GM23248 (cell line): ENCODE measurements around the gene CREB5. TPM values are rescaled to one million over a fixed set of nuclear protein-coding genes. Genes with fewer than 3 reads are reported as not detected.

ENCODE experiments used
- DNase-seq: peaks from one replicate; pipeline ENCODE4 v3.0.0-alpha.2; 2015
- H2AFZ ChIP-seq: fragments of 200-600 bp; sonication (generic); 2 replicates; pipeline ENCODE4 v1.6.1; 2016; ENCODE audit warnings: antibody characterized with exemption
- H3F3A ChIP-seq: fragments of 200-600 bp; sonication (generic); 2 replicates; pipeline ENCODE4 v1.6.1; 2016; ENCODE audit warnings: mild to moderate bottlenecking, antibody characterized with exemption, mixed run types; ENCODE audit not compliant: insufficient read depth
- H3K27ac ChIP-seq: fragments of 200-600 bp; sonication (generic); 2 replicates; pipeline ENCODE4 v1.5.1; 2016; ENCODE audit warnings: mild to moderate bottlenecking
- H3K27me3 ChIP-seq: fragments of 200-600 bp; sonication (generic); replicated peaks from 2 replicates; pipeline ENCODE4 v1.6.1; 2016; ENCODE audit warnings: mild to moderate bottlenecking; ENCODE audit not compliant: insufficient read depth
- H3K36me3 ChIP-seq: fragments of 200-600 bp; sonication (generic); 2 replicates; pipeline ENCODE4 v1.6.1; 2016; ENCODE audit warnings: low read depth, mild to moderate bottlenecking
- H3K4me1 ChIP-seq: fragments of 200-600 bp; sonication (generic); 2 replicates; pipeline ENCODE4 v1.6.1; 2016; ENCODE audit warnings: mild to moderate bottlenecking; ENCODE audit not compliant: insufficient read depth
- H3K4me2 ChIP-seq: fragments of 200-600 bp; sonication (generic); one replicate; pipeline ENCODE4 v1.6.1; 2016; ENCODE audit warnings: mild to moderate bottlenecking; ENCODE audit not compliant: unreplicated experiment
- H3K4me3 ChIP-seq: fragments of 200-600 bp; sonication (generic); 2 replicates; pipeline ENCODE4 v1.5.1; 2016; ENCODE audit warnings: mild to moderate bottlenecking
- H3K79me2 ChIP-seq: fragments of 200-600 bp; sonication (generic); 2 replicates; pipeline ENCODE4 v1.6.1; 2016; ENCODE audit warnings: mild to moderate bottlenecking; ENCODE audit not compliant: insufficient read depth
- H3K9ac ChIP-seq: fragments of 200-600 bp; sonication (generic); 2 replicates; pipeline ENCODE4 v1.6.1; 2016; ENCODE audit warnings: mild to moderate bottlenecking
- H3K9me2 ChIP-seq: fragments of 200-600 bp; sonication (generic); 2 replicates; pipeline ENCODE4 v1.6.1; 2016; ENCODE audit warnings: mixed run types, mild to moderate bottlenecking, moderate library complexity; ENCODE audit not compliant: insufficient read depth
- H3K9me3 ChIP-seq: fragments of 200-600 bp; sonication (generic); one replicate; pipeline ENCODE4 v1.6.1; 2017; ENCODE audit warnings: low read depth
- H4K20me1 ChIP-seq: fragments of 200-600 bp; sonication (generic); 2 replicates; pipeline ENCODE4 v1.6.0; 2016; ENCODE audit not compliant: insufficient read depth
- EZH2 ChIP-seq: fragments of 200-600 bp; sonication (generic); IDR thresholded peaks from 2 replicates; pipeline ENCODE4 v1.6.1; 2018; ENCODE audit warnings: antibody characterized with exemption, mild to moderate bottlenecking; ENCODE audit not compliant: insufficient read depth, poor library complexity, severe bottlenecking
- EZH2phosphoT487 ChIP-seq: fragments of 200-600 bp; sonication (generic); IDR thresholded peaks from 2 replicates; pipeline ENCODE4 v1.6.1; 2018; ENCODE audit warnings: antibody characterized with exemption, moderate library complexity, mild to moderate bottlenecking, low read depth; ENCODE audit not compliant: insufficient read depth
- WGBS, 2 experiments: methylation state at CpG; one replicate each; pipeline ENCODE4 v1.1.6; 2015 to 2017; ENCODE audit warnings: low lambda C conversion rate in 2 of 2, low coverage in 1 of 2; ENCODE audit errors: missing lambda C conversion rate in 2 of 2; 5-methylcytosine and 5-hydroxymethylcytosine counted together
- in situ Hi-C: fragments of 300-500 bp; cut with MboI; formaldehyde crosslinking; loops from 2 replicates; pipeline ENCODE4 v1.15.0; 2020
- polyA plus RNA-seq: library from polyadenylated mRNA; unstranded; fragments of >200 nt; fragmentation: Nextera tagmentation; extraction: Ambion mirVana; gene quantifications from 2 replicates; pipeline ENCODE4 v1.2.1, GENCODE V29; 2016
- total RNA-seq: library from RNA; depleted of rRNA; stranded (reverse); fragments of >200 nt; shearing (Covaris generic); gene quantifications from 2 replicates; pipeline ENCODE4 v1.2.3, GENCODE V29; 2014

CREB5 gene
- total and polyA plus RNA-seq, 2 experiments from 2014 or later, result 13.6 to 19.2 TPM

DNA sequence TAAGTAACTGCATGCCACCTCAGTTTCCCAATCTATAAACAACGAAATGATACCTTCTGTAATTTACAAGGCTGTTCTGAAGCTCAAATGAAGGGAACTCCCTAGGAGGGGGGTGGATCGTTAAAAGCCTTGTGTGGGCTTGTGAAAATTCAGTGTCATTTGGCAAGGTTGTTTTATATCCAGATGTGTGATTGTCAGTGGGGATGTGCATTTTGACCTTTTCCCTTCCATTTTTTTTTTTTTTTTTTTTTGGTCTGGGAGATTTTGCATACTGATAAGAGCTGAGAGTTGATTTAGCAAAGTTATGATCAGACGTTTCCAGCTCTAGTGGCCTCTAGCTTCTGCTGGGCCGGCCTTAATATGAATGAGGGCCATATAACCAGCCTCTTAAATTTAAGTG is 22.8 kb downstream of the CREB5 start:
- TF ChIP-seq EZH2 (no peak), EZH2phosphoT487 (no peak)
- no peak overlapping the region for H3K4me2 ChIP-seq
- no peaks in the 10 kb centered on the region for H4K20me1 ChIP-seq
- no peak overlapping the region for H3K27ac ChIP-seq
- 92 to 97% methylated on average over 4 of the region's 4 CpGs for WGBS, 2 experiments
- in situ Hi-C loops, result no loop called here
- no peaks in the 10 kb centered on the region for H3K36me3 ChIP-seq
- no peak overlapping the region for H3K4me3 ChIP-seq
- no peak overlapping the region for H2AFZ ChIP-seq
- DNase-seq, result no peak
- no peaks in the 10 kb centered on the region for H3K9me3 ChIP-seq
- 0 out of 2 replicates have a peak, but pooled peaks cover 9% of the 10 kb centered on the region for H3K27me3 ChIP-seq
- 0 out of 2 replicates have a peak, but pooled peaks cover 4% of the 10 kb centered on the region for H3K79me2 ChIP-seq
- H3K4me1 ChIP-seq, result 0 out of 2 replicates have a peak, but pooled peaks cover 16% of the 10 kb centered on the region
- no peak overlapping the region for H3K9ac ChIP-seq
- H3F3A ChIP-seq, result peaks cover 11% of the 10 kb centered on the region; the same call in 1 of the 2 replicates
- H3K9me2 ChIP-seq, result peaks cover 3% of the 10 kb centered on the region; the same call in 1 of the 2 replicates

DNA sequence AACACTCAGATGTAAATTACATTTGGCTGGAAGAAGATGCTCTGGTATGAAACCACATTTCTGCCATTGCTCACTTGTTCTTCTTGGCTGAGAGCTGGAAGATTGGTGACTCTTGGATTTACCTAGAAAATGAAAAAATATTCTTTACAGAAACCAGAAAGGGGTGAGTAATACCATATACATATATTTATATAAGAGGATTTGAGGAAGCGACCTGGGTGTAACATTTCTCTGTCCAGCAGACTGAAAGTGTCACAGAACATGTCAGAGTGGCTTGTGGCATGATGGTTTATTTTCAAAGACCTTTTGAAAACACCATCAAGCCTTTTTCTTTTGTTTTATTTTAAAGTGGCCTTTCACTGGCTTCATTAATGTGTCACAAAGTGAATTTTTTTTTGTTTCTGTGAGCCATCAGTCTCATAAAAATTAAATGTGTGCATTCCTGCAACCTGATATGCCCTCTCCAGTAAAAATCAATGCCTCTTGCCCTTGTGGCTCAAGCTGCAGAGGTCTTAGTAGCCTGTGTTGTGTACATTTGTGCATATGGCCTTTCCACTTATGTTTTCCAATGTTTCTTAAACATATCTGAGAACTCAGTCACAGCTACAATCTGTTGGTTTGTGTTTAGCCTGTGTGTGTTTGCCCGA is 23.5 kb downstream of the CREB5 start:
- Histone ChIP-seq H3F3A (peaks cover 11% of the 10 kb centered on the region; the same call in 1 of the 2 replicates), H4K20me1 (no peaks in the 10 kb centered on the region), H3K4me3 (no peak overlapping the region), H3K9me3 (no peaks in the 10 kb centered on the region), H3K9ac (no peak overlapping the region), H3K4me2 (no peak overlapping the region), H3K27ac (no peak overlapping the region), H3K4me1 (0 out of 2 replicates have a peak, but pooled peaks cover 16% of the 10 kb centered on the region), H2AFZ (no peak overlapping the region), H3K36me3 (no peaks in the 10 kb centered on the region), H3K9me2 (peaks cover 3% of the 10 kb centered on the region; the same call in 1 of the 2 replicates), H3K27me3 (0 out of 2 replicates have a peak, but pooled peaks cover 12% of the 10 kb centered on the region), H3K79me2 (0 out of 2 replicates have a peak, but pooled peaks cover 4% of the 10 kb centered on the region)
- DNase-seq, result no peak
- TF ChIP-seq EZH2 (no peak), EZH2phosphoT487 (no peak)
- in situ Hi-C loops, result no loop called here
- 87 to 97% methylated on average over 2 of the region's 2 CpGs for WGBS, 2 experiments

DNA sequence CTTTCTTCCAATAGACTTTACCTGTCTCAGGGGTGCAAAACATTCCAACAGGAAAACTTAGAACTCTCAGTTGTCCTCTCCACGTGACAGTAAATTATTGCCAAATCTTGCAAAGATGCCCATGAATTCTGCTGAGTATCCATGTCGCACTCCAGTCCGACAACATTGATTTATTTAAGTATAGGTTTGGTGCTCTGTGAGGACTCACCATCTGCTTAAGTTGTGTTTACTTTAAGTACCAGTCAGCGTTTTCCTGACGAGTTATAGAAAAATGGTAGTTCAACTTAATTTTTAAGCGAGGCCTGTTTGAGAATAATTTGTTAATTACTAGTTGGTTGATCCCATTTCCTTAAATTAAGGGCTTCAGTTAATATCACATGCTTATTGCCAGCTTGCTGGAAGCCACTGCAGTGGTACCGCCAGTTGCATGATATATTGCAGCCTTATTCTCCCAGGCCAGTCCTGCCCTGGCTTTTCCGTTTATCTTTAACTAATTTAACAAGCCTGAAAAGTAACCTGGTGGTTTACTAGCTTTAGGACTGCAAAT is 27.8 kb downstream of the CREB5 start:
- H3K27ac ChIP-seq, result no peak overlapping the region
- no peak overlapping the region for H3K9ac ChIP-seq
- no peaks in the 10 kb centered on the region for H3K79me2 ChIP-seq
- peaks cover 12% of the 10 kb centered on the region for H3F3A ChIP-seq
- no peaks in the 10 kb centered on the region; the same call in 1 of the 2 replicates for H3K4me1 ChIP-seq
- no peak overlapping the region for H3K4me3 ChIP-seq
- H3K27me3 ChIP-seq, result 0 out of 2 replicates have a peak, but pooled peaks cover 12% of the 10 kb centered on the region
- no peaks in the 10 kb centered on the region for H3K36me3 ChIP-seq
- no peak for TF ChIP-seq EZH2phosphoT487
- no peak for TF ChIP-seq EZH2
- H3K9me2 ChIP-seq, result peaks cover 3% of the 10 kb centered on the region; the same call in 1 of the 2 replicates
- no peak overlapping the region for H3K4me2 ChIP-seq
- H2AFZ ChIP-seq, result no peak overlapping the region
- WGBS, 2 experiments, result 93 to 94% methylated on average over 8 of the region's 8 CpGs
- in situ Hi-C loops, result no loop called here
- no peaks in the 10 kb centered on the region for H4K20me1 ChIP-seq
- no peak for DNase-seq
- H3K9me3 ChIP-seq, result no peaks in the 10 kb centered on the region

DNA sequence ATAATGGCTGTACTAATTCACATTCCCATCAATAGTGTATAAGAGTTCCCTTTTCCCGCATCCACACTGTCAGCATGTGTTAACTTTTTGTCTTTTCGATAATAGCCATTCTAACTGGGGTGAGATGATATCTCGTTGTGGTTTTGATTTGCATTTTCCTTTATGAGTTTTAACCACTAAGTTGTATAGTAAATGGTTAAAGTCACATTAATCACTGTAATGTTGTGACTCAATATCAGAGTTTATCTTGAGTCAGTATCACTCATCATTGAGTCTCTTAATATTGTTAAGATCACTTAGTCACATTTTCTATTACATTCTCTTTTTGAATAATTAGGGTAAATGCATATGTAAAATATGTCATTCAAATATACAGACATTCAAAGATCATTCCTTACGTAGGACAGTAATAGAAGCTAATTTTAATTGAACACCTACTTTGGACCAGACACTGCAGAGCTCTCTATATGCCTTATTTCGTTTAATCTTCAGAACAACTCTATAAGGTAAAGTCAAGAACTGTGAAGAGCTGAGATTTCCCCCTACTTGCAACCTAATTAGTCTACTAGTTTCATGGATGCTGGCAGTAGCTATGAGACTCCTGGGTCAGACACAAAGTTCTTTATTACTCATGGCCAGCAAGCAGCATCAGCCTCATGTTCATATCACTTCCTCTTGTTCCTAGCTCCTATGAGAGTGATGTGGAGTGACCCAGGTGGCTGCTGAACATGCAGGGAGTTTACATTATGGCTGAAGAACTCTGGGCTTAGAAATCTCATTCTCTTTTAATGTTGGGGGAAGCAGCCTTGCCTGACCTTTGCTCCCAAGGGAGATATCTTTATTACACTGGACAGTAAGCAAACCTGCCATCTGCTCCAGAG is 30.5 kb downstream of the CREB5 start:
- H3K79me2 ChIP-seq, result no peaks in the 10 kb centered on the region
- no peak overlapping the region for H2AFZ ChIP-seq
- H4K20me1 ChIP-seq, result no peaks in the 10 kb centered on the region
- H3K9me3 ChIP-seq, result no peaks in the 10 kb centered on the region
- WGBS, 2 experiments, result 40 to 43% methylated on average over 5 of the region's 5 CpGs
- H3K9me2 ChIP-seq, result peaks cover under 1% of the 10 kb centered on the region; the same call in 1 of the 2 replicates
- H3F3A ChIP-seq, result peaks cover 12% of the 10 kb centered on the region
- in situ Hi-C loops, result no loop called here
- H3K27ac ChIP-seq, result no peak overlapping the region
- H3K9ac ChIP-seq, result no peak overlapping the region
- H3K4me3 ChIP-seq, result no peak overlapping the region
- no peak overlapping the region for H3K4me2 ChIP-seq
- H3K27me3 ChIP-seq, result 0 out of 2 replicates have a peak, but pooled peaks cover 12% of the 10 kb centered on the region
- no peak for TF ChIP-seq EZH2
- 0 out of 2 replicates have a peak, but pooled peaks have one; percentile 60 for TF ChIP-seq EZH2phosphoT487
- no peaks in the 10 kb centered on the region for H3K36me3 ChIP-seq
- peak; percentile 44 for DNase-seq
- H3K4me1 ChIP-seq, result no peaks in the 10 kb centered on the region; the same call in 1 of the 2 replicates
